Testis (tissue), 3 donors: ENCODE results near the gene PRCC. TPM values are rescaled to one million over a fixed set of nuclear protein-coding genes. Genes with fewer than 3 reads are reported as not detected.
A peak's percentile ranks its signal among the peaks of the same experiment; 100 is the strongest.

Source experiments
- DNase-seq: peaks from one replicate; pipeline ENCODE4 v3.0.0-alpha.2; 2019
- H3K27ac ChIP-seq, 2 donors: fragments of 200-600 bp; sonication (generic); one replicate each; pipeline ENCODE4 v1.5.1; 2019
- H3K27me3 ChIP-seq: fragments of 200-600 bp; sonication (generic); one replicate; pipeline ENCODE4 v1.5.1; 2019
- H3K36me3 ChIP-seq: fragments of 200-600 bp; sonication (generic); one replicate; pipeline ENCODE4 v1.5.1; 2017; ENCODE audit warnings: low read depth; ENCODE audit errors: missing control alignments
- H3K4me1 ChIP-seq: fragments of 200-600 bp; sonication (generic); one replicate; pipeline ENCODE4 v1.5.1; 2019
- H3K4me3 ChIP-seq, 2 donors: fragments of 200-600 bp; sonication (generic); one replicate each; pipeline ENCODE4 v1.5.1; 2017 to 2019
- H3K9me3 ChIP-seq: fragments of 200-600 bp; sonication (generic); one replicate; pipeline ENCODE4 v1.5.1; 2017
- POLR2A ChIP-seq: fragments of 450-650 bp; IDR thresholded peaks from one replicate; pipeline ENCODE4 v1.6.1; 2017; ENCODE audit warnings: antibody characterized with exemption, mild to moderate bottlenecking, moderate library complexity
- WGBS, 2 donors: methylation state at CpG; one replicate each; pipeline ENCODE4 v1.1.5; 2018; 5-methylcytosine and 5-hydroxymethylcytosine counted together
- intact Hi-C: fragments of 100-400 bp; cut with DNase I; formaldehyde crosslinking; loops from one replicate; pipeline ENCODE4 v1.15.1; 2023; ENCODE audit warnings: low total_unique reads
- polyA plus RNA-seq: library from polyadenylated mRNA; stranded (reverse); fragments of 350-450 nt; fragmentation: Illumina TruSeq; extraction: RNeasy Lipid Tissue Mini Kit (QIAGEN cat#74804); gene quantifications from one replicate; pipeline ENCODE4 v1.2.3, GENCODE V29; 2014; ENCODE audit warnings: low read depth, low replicate concordance; ENCODE audit not compliant: insufficient read depth
- total RNA-seq, 2 donors: library from RNA; depleted of rRNA; stranded (reverse); fragments of >200 nt; gene quantifications; one replicate each; pipeline ENCODE4 v1.2.3, GENCODE V29; 2016
- TF ChIP-seq, protein P1 (sequence below), 3 experiments: fragments of 450-650 bp in 2 of 3; fragments of 200-600 bp in 1 of 3; sonication (generic) in 1 of 3; IDR thresholded peaks; one replicate each; pipeline ENCODE4 v1.5.1; 2016 to 2019; ENCODE audit warnings: antibody characterized with exemption in 3 of 3, mild to moderate bottlenecking in 2 of 3, moderate library complexity in 1 of 3

Gene PRCC
- total and polyA plus RNA-seq, 3 donors from 2014 or later, result 53.3 to 68.3 (median 62.0) TPM

DNA sequence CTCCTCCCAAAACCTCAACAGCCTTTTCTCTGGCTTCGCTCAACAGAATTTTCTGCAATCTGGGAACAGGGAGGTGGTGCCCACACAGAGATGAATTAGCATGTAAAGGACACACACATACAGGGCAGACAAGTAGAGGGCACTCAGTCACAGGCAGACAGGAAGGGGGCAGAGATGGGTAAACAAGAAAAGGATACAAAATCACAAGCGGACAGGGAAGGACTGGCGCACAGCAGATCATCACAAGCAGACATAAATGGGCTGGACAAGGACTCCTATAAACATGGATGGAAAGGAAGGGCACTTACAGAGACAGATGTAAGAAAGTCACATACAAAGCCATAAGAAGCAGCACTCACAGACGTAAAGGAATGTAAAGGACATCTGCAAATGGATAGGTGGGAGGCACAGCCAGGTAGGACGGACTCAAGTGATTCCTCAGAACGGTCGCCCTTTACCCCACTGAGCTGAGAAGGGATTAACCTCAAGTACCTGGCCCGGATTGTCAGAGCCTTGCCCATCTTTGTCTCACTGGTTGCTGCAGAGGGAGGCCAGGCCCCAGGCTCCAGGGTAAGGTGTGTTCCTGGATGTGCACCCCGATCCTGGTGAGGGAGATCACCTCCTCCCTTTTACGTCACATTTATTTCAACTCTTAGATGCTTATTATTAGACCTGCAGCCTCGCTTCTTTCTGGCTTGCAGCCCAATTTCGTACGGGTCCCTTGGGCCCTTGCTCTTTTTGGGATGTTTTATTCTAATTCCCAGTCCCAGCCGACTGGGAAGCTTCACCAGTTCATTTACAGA, 836 bp upstream of the PRCC start:
- H3K4me3 ChIP-seq, result peak overlapping the region; percentile 87 to 92
- DNase-seq, result no peak
- intact Hi-C loops, result no loop called here

DNA sequence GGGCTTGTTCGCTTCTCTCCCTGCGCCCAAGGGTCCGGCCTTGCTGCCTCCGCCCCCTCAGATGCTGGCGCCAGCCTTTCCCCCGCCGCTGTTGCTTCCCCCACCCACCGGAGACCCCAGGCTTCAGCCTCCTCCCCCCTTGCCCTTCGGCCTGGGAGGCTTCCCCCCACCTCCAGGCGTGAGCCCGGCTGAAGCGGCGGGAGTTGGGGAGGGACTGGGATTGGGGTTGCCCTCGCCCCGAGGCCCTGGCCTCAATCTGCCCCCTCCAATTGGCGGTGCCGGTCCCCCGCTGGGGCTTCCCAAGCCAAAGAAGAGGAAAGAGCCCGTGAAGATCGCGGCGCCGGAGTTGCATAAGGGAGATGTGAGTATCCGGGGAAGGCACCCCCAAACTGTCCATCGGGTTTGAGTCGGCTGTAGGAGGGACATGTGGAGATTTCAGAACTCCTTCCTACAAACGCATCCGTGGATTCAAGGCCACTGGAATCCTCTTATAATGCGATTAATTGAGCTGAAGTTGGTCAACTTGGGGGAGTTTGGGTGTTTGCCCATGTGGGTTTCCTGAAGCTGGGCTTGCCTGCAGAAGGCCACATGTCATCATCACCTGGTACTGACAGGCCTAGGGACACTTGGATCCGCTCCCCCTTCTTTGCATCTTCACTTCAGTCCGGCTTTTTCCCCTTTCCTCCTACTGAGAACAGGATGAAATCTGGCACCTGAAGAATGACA, 707 bp downstream of the PRCC start:
- 1 to 3% methylated on average over 3 to 21 of the region's 31 CpGs for WGBS, 2 donors
- intact Hi-C loops, result no loop called here
- Histone ChIP-seq H3K9me3 (no peaks in the 10 kb centered on the region), H3K27ac (peak overlapping the region; percentile 89 to 95), H3K4me1 (peaks cover 49% of the 10 kb centered on the region), H3K36me3 (no peaks in the 10 kb centered on the region), H3K4me3 (peak overlapping the region; percentile 87 to 92), H3K27me3 (no peaks in the 10 kb centered on the region)
- TF ChIP-seq, protein P1, sequence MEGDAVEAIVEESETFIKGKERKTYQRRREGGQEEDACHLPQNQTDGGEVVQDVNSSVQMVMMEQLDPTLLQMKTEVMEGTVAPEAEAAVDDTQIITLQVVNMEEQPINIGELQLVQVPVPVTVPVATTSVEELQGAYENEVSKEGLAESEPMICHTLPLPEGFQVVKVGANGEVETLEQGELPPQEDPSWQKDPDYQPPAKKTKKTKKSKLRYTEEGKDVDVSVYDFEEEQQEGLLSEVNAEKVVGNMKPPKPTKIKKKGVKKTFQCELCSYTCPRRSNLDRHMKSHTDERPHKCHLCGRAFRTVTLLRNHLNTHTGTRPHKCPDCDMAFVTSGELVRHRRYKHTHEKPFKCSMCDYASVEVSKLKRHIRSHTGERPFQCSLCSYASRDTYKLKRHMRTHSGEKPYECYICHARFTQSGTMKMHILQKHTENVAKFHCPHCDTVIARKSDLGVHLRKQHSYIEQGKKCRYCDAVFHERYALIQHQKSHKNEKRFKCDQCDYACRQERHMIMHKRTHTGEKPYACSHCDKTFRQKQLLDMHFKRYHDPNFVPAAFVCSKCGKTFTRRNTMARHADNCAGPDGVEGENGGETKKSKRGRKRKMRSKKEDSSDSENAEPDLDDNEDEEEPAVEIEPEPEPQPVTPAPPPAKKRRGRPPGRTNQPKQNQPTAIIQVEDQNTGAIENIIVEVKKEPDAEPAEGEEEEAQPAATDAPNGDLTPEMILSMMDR (IDR thresholded peaks at IDR 0.05), result no peak
- no peak for TF ChIP-seq POLR2A
- peak; percentile 65 for DNase-seq

More for the DNA sequence above, 836 bp upstream of the PRCC start:
- WGBS, 2 donors, result 6% methylated on average over 14 of the region's 14 CpGs
- Histone ChIP-seq H3K27ac (peak overlapping the region; percentile 43 to 75), H3K9me3 (no peaks in the 10 kb centered on the region), H3K27me3 (no peaks in the 10 kb centered on the region), H3K4me1 (peaks cover 38% of the 10 kb centered on the region), H3K36me3 (no peaks in the 10 kb centered on the region)
- TF ChIP-seq, protein P1 (IDR thresholded peaks at IDR 0.05), result no peak
- TF ChIP-seq POLR2A, result no peak

DNA sequence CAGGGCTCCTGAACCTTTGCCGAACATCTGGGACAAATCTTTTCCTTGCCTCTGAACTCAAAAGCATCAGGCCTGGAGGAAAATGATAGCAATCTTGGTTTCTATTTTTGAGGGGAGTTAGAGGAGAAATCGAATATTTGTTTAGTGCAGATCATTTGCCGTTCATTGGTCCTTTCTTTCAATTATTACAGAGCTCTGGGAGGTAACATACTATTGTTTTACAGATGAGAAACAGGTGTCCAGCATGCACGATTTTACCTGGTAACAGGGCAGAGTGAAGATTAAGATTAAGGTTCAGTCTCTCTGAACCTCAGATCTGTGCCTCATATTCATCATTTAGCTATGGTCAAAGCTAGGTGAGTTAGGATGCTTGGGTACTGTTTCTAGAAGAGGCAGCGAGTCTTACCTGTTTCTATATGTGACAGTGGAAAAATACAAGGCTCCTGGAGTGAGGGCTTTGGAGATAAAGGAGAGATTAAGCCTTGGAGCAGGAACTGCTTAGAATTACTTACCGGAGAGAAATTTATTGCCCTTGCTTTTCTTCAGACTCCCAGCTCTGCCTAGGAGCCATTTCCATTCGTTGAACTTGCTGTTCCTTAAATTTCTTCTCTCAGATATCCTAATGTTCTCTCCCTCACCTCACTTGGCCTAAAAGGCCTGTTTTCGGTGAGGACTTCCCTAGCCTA, 1.4 kb downstream of the PRCC start:
- WGBS, 2 donors, result 10 to 13% methylated on average over 8 of the region's 8 CpGs
- no peak for DNase-seq
- Histone ChIP-seq H3K9me3 (no peaks in the 10 kb centered on the region), H3K4me3 (peak overlapping the region; percentile 87 to 92), H3K27me3 (no peaks in the 10 kb centered on the region), H3K4me1 (peaks cover 56% of the 10 kb centered on the region), H3K36me3 (no peaks in the 10 kb centered on the region), H3K27ac (peak overlapping the region in 1 of 2 donors; percentile 89)
- intact Hi-C loops, result no loop called here
- TF ChIP-seq, protein P1 (IDR thresholded peaks at IDR 0.05), result no peak
- no peak for TF ChIP-seq POLR2A

DNA sequence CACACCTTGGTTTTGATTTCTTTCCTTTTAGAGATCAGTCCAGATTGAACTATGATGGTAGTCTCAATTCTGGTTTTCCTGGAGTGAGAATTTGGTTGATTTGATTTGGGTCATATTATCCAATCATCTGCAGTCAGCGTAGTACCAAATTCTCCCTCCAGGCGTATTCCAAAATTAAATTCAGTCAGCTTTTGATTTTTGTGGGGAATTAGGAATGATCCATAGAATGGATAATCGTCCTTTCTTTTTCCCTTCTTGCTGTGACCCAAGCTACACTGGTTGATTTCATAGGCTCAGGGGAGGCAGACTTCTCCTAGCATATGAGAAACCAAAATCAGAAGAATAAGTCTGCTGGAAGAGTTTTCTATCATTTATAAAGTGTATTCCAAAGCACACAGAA, 4.9 kb downstream of the PRCC start:
- Histone ChIP-seq H3K4me1 (peaks cover 53% of the 10 kb centered on the region), H3K36me3 (no peaks in the 10 kb centered on the region), H3K27me3 (no peaks in the 10 kb centered on the region), H3K4me3 (no peak overlapping the region), H3K27ac (peak overlapping the region in 1 of 2 donors; percentile 3), H3K9me3 (no peaks in the 10 kb centered on the region)
- intact Hi-C loops, result no loop called here
- no peak for DNase-seq
- TF ChIP-seq, protein P1 (IDR thresholded peaks at IDR 0.05), result no peak
- no peak for TF ChIP-seq POLR2A
- WGBS, 2 donors, result 73 to 85% methylated on average over 3 of the region's 3 CpGs
